Measurements from ENCODE around the gene SPI1. TPM values are rescaled to one million over a fixed set of nuclear protein-coding genes. Genes with fewer than 3 reads are reported as not detected.

Gene SPI1
- polyA plus RNA-seq = 1 to 10 TPM; 3.9 to 6.8 TPM

DNA sequence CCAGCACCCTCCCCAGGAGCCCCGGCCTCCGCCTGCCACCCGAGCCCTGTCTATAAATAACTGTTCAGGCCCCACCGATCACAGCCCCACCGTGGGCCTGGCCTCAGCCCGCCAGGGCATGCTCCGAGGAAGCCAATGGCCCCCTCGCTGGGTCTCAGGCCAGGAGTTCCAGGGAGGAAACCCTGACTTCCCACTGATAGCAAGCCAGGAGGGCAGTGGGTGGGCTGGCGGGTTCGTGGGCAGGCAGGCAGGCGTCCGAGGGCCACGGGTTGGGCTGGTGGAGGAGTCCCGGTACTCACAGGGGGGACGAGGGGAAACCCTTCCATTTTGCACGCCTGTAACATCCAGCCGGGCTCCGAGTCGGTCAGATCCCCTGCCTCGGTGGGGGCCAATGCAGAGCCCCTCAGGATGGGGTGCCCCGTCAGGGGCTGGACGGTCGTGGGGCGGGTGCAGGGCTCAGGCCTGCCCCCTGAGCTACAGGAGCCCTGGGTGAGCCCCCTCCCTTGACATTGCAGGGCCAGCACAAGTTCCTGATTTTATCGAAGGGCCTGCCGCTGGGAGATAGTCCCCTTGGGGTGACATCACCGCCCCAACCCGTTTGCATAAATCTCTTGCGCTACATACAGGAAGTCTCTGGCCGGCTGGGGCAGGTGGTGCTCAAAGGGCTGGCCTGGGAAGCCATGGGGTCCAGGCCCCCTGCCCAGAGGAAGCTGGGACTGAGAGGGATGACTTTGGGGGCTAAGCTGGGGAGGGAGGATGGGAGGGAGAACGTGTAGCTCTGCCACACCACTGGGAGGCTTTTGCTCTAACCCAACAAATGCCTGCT is at the start of gene SPI1:
TSS of gene SPI1 (minus strand) at position 538 of the 826 bp plus-strand sequence. CDS start at position 344, 194 bp downstream.
- Histone ChIP-seq H3K4me3 (ENCODE audit: low read depth in 1 of 2, low read length in 2 of 2) (peak within 1 kb of the TSS in 1 of 2 donors; percentile 37), H3K9me3 (ENCODE audit: control insufficient read depth in 2 of 2, insufficient read depth in 1 of 2, low read depth in 1 of 2, low read length in 1 of 2) (no peaks in the 10 kb centered on the region), H3K36me3 (ENCODE audit: control insufficient read depth in 2 of 2, insufficient read depth in 2 of 2, low read length in 1 of 2) (no peaks in the 10 kb centered on the region), H3K27ac (ENCODE audit: low read depth in 2 of 2, low read length in 1 of 2) (peak within 1 kb of the TSS in 1 of 2 donors; percentile 9), H3K4me1 (ENCODE audit: control insufficient read depth in 2 of 2, insufficient read depth in 2 of 2, low read length in 1 of 2) (peaks cover 3 to 7% of the 10 kb centered on the region in 2 donors), H3K27me3 (ENCODE audit: control insufficient read depth in 1 of 2, insufficient read depth in 2 of 2, low read length in 2 of 2) (no peaks in the 10 kb centered on the region)
- 78 to 79% methylated on average over 31 of the region's 31 CpGs for WGBS, 2 donors

DNA sequence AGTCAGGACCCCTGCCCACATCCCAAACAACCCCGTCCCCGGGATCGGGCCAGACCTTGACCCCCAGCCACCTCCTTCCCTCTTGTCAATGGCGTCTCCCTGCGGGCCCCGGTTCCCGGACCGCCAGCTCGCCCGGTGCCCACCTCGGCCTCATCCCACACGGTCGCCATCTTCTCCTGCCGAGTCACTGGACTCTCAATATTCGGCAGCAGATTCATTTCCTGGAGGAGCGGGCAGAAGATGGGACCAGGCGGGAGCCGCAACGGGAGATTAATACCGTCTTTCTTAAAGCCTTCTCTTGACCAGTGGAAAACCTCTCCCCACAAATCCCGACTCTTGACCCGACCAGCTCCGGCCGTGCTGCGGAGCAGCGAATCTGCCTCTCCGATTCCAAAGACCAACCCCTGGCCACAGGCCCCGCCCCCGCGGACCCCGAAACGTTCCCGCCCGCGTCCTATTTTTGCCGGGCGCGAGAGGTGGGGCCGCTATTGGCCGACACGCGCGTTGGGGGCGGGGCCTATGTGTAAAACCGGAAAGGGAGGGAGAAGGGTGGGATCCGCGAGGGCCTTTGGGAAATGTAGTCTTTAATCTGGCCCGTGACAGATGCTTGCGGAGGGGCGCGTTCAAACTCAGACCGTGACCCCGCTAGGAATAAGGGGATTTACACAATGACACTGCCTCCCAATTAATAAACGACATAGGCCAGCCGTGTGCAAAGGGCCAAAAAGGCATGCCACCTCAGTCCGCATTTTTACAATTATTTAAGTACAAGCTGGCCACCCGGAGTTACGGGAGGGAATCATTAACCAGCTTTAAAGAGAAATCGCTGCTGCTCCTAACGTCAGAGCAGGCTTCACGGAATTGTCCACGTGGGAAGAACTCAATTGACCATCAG is 48.0 kb upstream of the SPI1 start, which contains the start of gene PSMC3:
TSS of gene PSMC3 (minus strand) at position 378 of the 895 bp plus-strand sequence. CDS start at position 218, 160 bp downstream.
- Histone ChIP-seq H3K27ac (ENCODE audit: low read depth in 2 of 2, low read length in 1 of 2) (peak within 1 kb of the TSS; percentile 85 to 93), H3K27me3 (ENCODE audit: control insufficient read depth in 1 of 2, insufficient read depth in 2 of 2, low read length in 2 of 2) (no peaks in the 10 kb centered on the region), H3K36me3 (ENCODE audit: control insufficient read depth in 2 of 2, insufficient read depth in 2 of 2, low read length in 1 of 2) (peaks cover 8 to 18% of the 10 kb centered on the region in 2 donors), H3K4me1 (ENCODE audit: control insufficient read depth in 2 of 2, insufficient read depth in 2 of 2, low read length in 1 of 2) (peaks cover 7% of the 10 kb centered on the region in 2 donors), H3K9me3 (ENCODE audit: control insufficient read depth in 2 of 2, insufficient read depth in 1 of 2, low read depth in 1 of 2, low read length in 1 of 2) (no peaks in the 10 kb centered on the region), H3K4me3 (ENCODE audit: low read depth in 1 of 2, low read length in 2 of 2) (peak within 1 kb of the TSS; percentile 91 to 92)
- WGBS, 2 donors = 0% methylated on average over 62 of the region's 62 CpGs

DNA sequence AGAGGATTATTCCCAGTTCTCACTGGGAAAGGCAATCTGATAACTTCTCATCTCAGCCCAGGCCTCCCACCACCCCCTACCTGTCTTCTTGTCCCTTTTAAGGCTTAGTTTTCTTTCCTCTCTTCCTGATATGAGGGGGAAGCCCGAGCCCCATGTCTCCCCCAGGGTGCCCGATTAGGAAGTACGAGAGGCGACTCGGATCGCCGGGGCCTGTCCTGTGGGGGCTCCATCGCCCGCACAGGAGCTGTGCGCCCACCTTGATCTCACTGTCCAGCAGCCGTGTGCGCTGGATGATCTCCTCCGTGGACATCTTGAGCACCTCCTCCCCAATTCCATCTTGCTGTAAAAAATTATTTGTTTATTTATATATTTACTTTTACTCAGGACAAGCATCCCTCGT is 47.3 kb upstream of the SPI1 start:
- Histone ChIP-seq H3K4me3 (ENCODE audit: low read depth in 1 of 2, low read length in 2 of 2) (peak overlapping the region; percentile 91 to 92), H3K9me3 (ENCODE audit: control insufficient read depth in 2 of 2, insufficient read depth in 1 of 2, low read depth in 1 of 2, low read length in 1 of 2) (no peaks in the 10 kb centered on the region), H3K4me1 (ENCODE audit: control insufficient read depth in 2 of 2, insufficient read depth in 2 of 2, low read length in 1 of 2) (peaks cover 7% of the 10 kb centered on the region in 2 donors), H3K36me3 (ENCODE audit: control insufficient read depth in 2 of 2, insufficient read depth in 2 of 2, low read length in 1 of 2) (peaks cover 10 to 23% of the 10 kb centered on the region in 2 donors), H3K27ac (ENCODE audit: low read depth in 2 of 2, low read length in 1 of 2) (peak overlapping the region; percentile 79 to 93), H3K27me3 (ENCODE audit: control insufficient read depth in 1 of 2, insufficient read depth in 2 of 2, low read length in 2 of 2) (no peaks in the 10 kb centered on the region)
- 0 to 1% methylated on average over 14 of the region's 14 CpGs for WGBS, 2 donors

DNA sequence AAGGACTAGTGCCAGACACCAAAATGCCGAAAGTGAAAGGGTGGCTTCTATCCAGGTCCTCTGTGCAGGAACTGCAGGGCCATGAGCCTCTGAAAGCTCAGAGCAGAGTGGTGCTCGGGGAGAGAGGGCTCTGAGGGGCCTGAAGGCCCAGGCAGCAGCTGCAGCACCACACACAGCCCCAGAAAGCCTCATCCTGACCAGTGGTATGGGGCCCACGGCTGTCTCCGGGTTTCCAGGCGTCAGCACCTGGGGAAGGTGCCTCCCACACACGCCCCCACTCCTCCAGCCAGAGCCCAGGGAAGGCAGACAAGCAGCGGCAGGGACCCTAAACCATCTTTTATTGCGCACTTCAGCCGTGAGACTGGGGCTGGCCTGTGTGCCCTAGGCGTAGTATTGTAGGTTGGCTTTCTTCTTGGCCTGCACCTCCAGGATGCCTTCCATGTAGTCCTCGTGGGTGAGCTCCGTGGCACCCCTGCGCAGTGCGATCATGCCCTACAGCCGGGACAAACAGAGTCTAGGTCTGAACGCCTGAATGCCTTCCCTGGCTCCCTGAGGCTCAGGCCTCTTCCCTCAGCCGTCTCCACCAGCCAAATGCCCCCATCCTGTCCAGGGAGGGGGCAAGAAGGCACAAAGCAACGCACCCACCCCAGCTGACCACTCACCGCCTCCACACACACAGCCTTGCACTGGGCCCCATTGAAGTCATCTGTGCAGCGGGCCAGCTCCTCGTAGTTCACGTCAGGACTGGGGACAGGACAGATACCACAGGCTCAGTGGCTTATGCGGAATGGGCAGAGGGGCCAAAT is 40.3 kb upstream of the SPI1 start:
- WGBS, 2 donors = 68% methylated on average over 23 of the region's 23 CpGs

DNA sequence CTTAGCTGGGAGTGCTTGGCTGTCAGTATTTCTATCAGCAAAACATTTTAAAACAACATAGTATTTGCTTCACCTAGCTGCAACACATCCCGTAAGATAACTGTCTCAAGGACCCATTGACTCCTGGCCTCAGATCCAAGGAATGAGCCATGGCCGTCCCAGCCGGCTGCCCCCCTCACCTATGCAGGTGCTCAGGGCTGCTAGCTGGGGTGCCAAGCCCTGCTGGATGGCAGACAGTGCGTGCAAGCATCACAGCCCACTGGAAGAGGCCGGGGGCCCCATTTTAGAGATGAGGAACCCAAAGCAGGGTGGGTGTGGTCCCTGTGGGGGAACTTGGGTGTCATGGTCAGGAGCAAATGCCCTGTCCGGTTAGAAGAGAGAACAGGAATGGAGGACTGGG is 39.4 kb upstream of the SPI1 start:
- H3K4me3 ChIP-seq (ENCODE audit: low read depth in 1 of 2, low read length in 2 of 2) = no peak overlapping the region
- peaks cover 13 to 41% of the 10 kb centered on the region in 2 donors for H3K36me3 ChIP-seq (ENCODE audit: control insufficient read depth in 2 of 2, insufficient read depth in 2 of 2, low read length in 1 of 2)
- peaks cover 5 to 11% of the 10 kb centered on the region in 2 donors for H3K4me1 ChIP-seq (ENCODE audit: control insufficient read depth in 2 of 2, insufficient read depth in 2 of 2, low read length in 1 of 2)
- H3K27ac ChIP-seq (ENCODE audit: low read depth in 2 of 2, low read length in 1 of 2) = peak overlapping the region in 1 of 2 donors; percentile 22
- 83 to 85% methylated on average over 6 of the region's 6 CpGs for WGBS, 2 donors
- H3K27me3 ChIP-seq (ENCODE audit: control insufficient read depth in 1 of 2, insufficient read depth in 2 of 2, low read length in 2 of 2) = no peaks in the 10 kb centered on the region
- H3K9me3 ChIP-seq (ENCODE audit: control insufficient read depth in 2 of 2, insufficient read depth in 1 of 2, low read depth in 1 of 2, low read length in 1 of 2) = no peaks in the 10 kb centered on the region

More for the DNA sequence above, 40.3 kb upstream of the SPI1 start:
- no peaks in the 10 kb centered on the region for H3K9me3 ChIP-seq (ENCODE audit: control insufficient read depth in 2 of 2, insufficient read depth in 1 of 2, low read depth in 1 of 2, low read length in 1 of 2)
- no peak overlapping the region for H3K27ac ChIP-seq (ENCODE audit: low read depth in 2 of 2, low read length in 1 of 2)
- peaks cover 5 to 11% of the 10 kb centered on the region in 2 donors for H3K4me1 ChIP-seq (ENCODE audit: control insufficient read depth in 2 of 2, insufficient read depth in 2 of 2, low read length in 1 of 2)
- H3K36me3 ChIP-seq (ENCODE audit: control insufficient read depth in 2 of 2, insufficient read depth in 2 of 2, low read length in 1 of 2) = peaks cover 13 to 39% of the 10 kb centered on the region in 2 donors
- no peaks in the 10 kb centered on the region for H3K27me3 ChIP-seq (ENCODE audit: control insufficient read depth in 1 of 2, insufficient read depth in 2 of 2, low read length in 2 of 2)
- no peak overlapping the region for H3K4me3 ChIP-seq (ENCODE audit: low read depth in 1 of 2, low read length in 2 of 2)

DNA sequence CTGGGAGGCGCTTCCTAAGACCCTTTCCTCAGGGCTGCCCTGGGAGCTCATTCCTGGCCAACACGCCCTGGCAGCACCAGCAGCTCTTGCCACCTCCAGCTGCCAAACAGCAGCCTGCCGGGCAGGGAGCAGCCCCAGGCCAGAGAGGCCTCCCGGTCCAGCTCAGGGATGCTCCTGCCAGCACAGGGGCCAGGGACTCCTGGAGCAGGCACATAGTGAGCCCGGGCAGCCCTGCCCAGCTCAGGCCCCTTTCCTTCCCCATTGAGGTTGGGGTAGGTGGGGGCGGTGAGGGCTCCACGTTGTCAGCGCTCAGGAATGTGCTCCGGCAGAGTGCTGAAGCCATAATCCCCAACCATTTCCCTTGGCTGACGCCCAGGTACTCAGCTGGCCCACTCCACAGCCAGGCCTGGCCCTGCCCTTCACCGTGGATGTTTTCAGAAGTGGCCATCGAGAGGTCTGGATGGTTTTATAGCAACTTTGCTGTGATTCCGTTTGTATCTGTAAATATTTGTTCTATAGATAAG is 37.7 kb upstream of the SPI1 start:
- Histone ChIP-seq H3K9me3 (ENCODE audit: control insufficient read depth in 2 of 2, insufficient read depth in 1 of 2, low read depth in 1 of 2, low read length in 1 of 2) (no peaks in the 10 kb centered on the region), H3K4me1 (ENCODE audit: control insufficient read depth in 2 of 2, insufficient read depth in 2 of 2, low read length in 1 of 2) (peaks cover 5 to 11% of the 10 kb centered on the region in 2 donors), H3K27me3 (ENCODE audit: control insufficient read depth in 1 of 2, insufficient read depth in 2 of 2, low read length in 2 of 2) (no peaks in the 10 kb centered on the region), H3K27ac (ENCODE audit: low read depth in 2 of 2, low read length in 1 of 2) (peak overlapping the region; percentile 72 to 83), H3K4me3 (ENCODE audit: low read depth in 1 of 2, low read length in 2 of 2) (no peak overlapping the region), H3K36me3 (ENCODE audit: control insufficient read depth in 2 of 2, insufficient read depth in 2 of 2, low read length in 1 of 2) (peaks cover 10 to 31% of the 10 kb centered on the region in 2 donors)
- 19 to 22% methylated on average over 13 of the region's 13 CpGs for WGBS, 2 donors

DNA sequence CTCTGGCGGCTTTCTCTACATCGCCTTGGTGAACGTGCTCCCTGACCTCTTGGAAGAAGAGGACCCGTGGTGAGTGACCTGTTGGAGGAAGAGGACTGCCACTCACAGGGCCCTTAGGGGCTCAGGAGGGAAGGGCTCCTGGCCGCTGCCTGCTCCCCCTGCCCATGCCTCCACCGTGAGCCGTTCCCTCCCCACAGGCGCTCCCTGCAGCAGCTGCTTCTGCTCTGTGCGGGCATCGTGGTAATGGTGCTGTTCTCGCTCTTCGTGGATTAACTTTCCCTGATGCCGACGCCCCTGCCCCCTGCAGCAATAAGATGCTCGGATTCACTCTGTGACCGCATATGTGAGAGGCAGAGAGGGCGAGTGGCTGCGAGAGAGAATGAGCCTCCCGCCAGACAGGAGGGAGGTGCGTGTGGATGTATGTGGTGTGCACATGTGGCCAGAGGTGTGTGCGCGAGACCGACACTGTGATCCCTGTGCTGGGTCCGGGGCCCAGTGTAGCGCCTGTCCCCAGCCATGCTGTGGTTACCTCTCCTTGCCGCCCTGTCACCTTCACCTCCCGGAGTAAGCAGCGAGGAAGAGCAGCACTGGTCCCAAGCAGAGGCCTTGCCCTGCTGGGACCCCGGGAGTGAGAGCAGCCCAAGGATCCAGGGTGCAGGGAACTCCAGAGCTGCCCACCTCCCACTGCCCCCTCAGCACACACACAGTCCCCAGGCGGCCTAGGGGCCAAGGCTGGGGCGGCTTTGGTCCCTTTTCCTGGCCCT is 36.9 kb upstream of the SPI1 start:
- Histone ChIP-seq H3K36me3 (ENCODE audit: control insufficient read depth in 2 of 2, insufficient read depth in 2 of 2, low read length in 1 of 2) (peaks cover 10 to 25% of the 10 kb centered on the region in 2 donors), H3K4me3 (ENCODE audit: low read depth in 1 of 2, low read length in 2 of 2) (no peak overlapping the region), H3K27ac (ENCODE audit: low read depth in 2 of 2, low read length in 1 of 2) (peak overlapping the region; percentile 72 to 83), H3K27me3 (ENCODE audit: control insufficient read depth in 1 of 2, insufficient read depth in 2 of 2, low read length in 2 of 2) (no peaks in the 10 kb centered on the region), H3K4me1 (ENCODE audit: control insufficient read depth in 2 of 2, insufficient read depth in 2 of 2, low read length in 1 of 2) (peaks cover 5 to 16% of the 10 kb centered on the region in 2 donors), H3K9me3 (ENCODE audit: control insufficient read depth in 2 of 2, insufficient read depth in 1 of 2, low read depth in 1 of 2, low read length in 1 of 2) (no peaks in the 10 kb centered on the region)
- WGBS, 2 donors = 72 to 84% methylated on average over 31 of the region's 31 CpGs

DNA sequence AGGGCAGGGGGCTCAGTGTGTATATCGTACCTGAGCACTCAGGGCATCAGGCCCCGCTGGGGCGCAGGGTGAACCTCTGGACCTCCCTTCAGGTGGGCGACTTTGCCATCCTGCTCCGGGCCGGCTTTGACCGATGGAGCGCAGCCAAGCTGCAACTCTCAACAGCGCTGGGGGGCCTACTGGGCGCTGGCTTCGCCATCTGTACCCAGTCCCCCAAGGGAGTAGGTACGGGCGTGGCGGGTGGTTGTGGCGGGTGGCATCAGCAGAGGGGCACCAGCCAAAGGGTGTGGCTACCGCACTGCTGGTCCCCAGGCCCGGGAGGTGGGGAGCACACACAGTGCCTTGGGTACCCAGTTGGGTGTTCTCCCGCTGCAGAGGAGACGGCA is 36.3 kb upstream of the SPI1 start:
- H3K36me3 ChIP-seq (ENCODE audit: control insufficient read depth in 2 of 2, insufficient read depth in 2 of 2, low read length in 1 of 2) = peaks cover 6 to 20% of the 10 kb centered on the region in 2 donors
- 82 to 83% methylated on average over 19 of the region's 19 CpGs for WGBS, 2 donors
- peak overlapping the region in 1 of 2 donors; percentile 83 for H3K27ac ChIP-seq (ENCODE audit: low read depth in 2 of 2, low read length in 1 of 2)
- H3K27me3 ChIP-seq (ENCODE audit: control insufficient read depth in 1 of 2, insufficient read depth in 2 of 2, low read length in 2 of 2) = no peaks in the 10 kb centered on the region
- peaks cover 10 to 22% of the 10 kb centered on the region in 2 donors for H3K4me1 ChIP-seq (ENCODE audit: control insufficient read depth in 2 of 2, insufficient read depth in 2 of 2, low read length in 1 of 2)
- H3K4me3 ChIP-seq (ENCODE audit: low read depth in 1 of 2, low read length in 2 of 2) = no peak overlapping the region
- no peaks in the 10 kb centered on the region for H3K9me3 ChIP-seq (ENCODE audit: control insufficient read depth in 2 of 2, insufficient read depth in 1 of 2, low read depth in 1 of 2, low read length in 1 of 2)
